Measurements from ENCODE around the gene CYSLTR2.

- TF ChIP-seq, protein P1, sequence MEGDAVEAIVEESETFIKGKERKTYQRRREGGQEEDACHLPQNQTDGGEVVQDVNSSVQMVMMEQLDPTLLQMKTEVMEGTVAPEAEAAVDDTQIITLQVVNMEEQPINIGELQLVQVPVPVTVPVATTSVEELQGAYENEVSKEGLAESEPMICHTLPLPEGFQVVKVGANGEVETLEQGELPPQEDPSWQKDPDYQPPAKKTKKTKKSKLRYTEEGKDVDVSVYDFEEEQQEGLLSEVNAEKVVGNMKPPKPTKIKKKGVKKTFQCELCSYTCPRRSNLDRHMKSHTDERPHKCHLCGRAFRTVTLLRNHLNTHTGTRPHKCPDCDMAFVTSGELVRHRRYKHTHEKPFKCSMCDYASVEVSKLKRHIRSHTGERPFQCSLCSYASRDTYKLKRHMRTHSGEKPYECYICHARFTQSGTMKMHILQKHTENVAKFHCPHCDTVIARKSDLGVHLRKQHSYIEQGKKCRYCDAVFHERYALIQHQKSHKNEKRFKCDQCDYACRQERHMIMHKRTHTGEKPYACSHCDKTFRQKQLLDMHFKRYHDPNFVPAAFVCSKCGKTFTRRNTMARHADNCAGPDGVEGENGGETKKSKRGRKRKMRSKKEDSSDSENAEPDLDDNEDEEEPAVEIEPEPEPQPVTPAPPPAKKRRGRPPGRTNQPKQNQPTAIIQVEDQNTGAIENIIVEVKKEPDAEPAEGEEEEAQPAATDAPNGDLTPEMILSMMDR (IDR thresholded peaks at IDR 0.05) = no peak
- no peak for TF ChIP-seq POLR2A (IDR thresholded peaks at IDR 0.05)
Observed at GRCh38 chr13:48634636-48635035, 19.1 kb upstream of the CYSLTR2 start.
